ENCODE data around the gene RPS2. TPM values are rescaled to one million over a fixed set of nuclear protein-coding genes. Genes with fewer than 3 reads are reported as not detected.

RPS2 gene
- total RNA-seq, 4 donors from 2014 or later = 2,603 to 4,441 (median 3,196) TPM

DNA sequence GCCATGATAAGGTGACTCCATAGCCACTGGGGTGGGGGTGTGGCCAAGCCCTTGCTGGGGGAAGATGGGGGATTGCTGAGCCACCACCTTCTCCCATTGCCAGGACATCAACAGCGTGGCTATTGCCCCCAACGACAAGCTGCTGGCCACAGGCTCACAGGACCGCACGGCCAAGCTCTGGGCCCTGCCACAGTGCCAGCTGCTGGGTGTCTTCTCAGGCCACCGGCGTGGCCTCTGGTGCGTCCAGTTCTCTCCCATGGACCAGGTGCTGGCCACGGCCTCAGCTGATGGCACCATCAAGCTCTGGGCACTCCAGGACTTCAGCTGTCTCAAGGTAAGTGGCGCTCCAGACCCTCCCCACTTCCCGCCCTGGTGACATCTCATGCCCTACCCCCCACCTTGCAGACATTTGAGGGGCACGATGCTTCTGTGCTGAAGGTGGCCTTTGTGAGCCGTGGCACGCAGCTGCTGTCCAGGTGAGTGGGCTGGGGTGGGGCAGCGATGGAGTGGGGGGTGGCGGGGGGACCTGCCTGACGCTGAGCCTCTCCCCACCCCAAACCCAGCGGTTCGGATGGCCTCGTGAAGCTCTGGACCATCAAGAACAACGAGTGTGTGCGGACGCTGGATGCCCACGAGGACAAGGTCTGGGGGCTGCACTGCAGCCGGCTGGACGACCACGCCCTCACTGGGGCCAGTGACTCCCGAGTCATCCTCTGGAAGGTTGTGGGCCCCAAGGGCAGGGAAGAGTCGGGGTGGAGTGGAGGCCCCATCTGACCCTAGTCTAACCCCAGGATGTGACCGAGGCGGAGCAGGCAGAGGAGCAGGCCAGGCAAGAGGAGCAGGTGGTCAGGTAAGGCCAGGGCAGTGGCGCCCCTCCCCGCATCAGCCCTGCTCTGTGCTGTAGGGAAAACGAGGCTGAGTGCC, 12.6 kb upstream of the RPS2 start:
- 90 to 92% methylated on average over 28 to 33 of the region's 33 CpGs for WGBS, 2 donors
- intact Hi-C loops (cut with DNase I; ENCODE audit: low total_unique reads) = no loop called here
- H3K4me3 ChIP-seq (ENCODE audit: low read depth, poor library complexity, severe bottlenecking) = no peak overlapping the region
- no peak for DNase-seq (ENCODE audit: low spot score in 2 of 2)
- TF ChIP-seq, protein P1, sequence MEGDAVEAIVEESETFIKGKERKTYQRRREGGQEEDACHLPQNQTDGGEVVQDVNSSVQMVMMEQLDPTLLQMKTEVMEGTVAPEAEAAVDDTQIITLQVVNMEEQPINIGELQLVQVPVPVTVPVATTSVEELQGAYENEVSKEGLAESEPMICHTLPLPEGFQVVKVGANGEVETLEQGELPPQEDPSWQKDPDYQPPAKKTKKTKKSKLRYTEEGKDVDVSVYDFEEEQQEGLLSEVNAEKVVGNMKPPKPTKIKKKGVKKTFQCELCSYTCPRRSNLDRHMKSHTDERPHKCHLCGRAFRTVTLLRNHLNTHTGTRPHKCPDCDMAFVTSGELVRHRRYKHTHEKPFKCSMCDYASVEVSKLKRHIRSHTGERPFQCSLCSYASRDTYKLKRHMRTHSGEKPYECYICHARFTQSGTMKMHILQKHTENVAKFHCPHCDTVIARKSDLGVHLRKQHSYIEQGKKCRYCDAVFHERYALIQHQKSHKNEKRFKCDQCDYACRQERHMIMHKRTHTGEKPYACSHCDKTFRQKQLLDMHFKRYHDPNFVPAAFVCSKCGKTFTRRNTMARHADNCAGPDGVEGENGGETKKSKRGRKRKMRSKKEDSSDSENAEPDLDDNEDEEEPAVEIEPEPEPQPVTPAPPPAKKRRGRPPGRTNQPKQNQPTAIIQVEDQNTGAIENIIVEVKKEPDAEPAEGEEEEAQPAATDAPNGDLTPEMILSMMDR (IDR thresholded peaks at IDR 0.05) = no peak
- no peak for TF ChIP-seq POLR2A (IDR thresholded peaks at IDR 0.05)

DNA sequence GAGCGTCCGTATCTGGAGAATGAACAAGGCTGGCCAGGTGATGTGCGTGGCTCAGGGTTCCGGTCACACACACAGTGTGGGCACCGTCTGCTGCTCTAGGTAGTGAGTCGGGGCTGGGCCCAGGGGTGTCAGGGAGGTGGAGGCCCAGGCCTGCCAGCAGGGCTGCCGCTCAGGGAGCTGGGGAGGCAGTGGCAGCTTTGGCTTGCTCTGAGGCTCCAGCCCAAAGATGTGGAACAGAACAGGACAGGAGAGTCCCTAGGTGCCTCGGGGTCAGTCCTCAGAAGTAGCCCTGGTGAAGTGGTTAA, 11.5 kb upstream of the RPS2 start:
- WGBS, 2 donors = 92 to 95% methylated on average over 8 of the region's 8 CpGs
- no peak for TF ChIP-seq POLR2A (IDR thresholded peaks at IDR 0.05)
- TF ChIP-seq, protein P1 (IDR thresholded peaks at IDR 0.05) = no peak
- intact Hi-C loops (cut with DNase I; ENCODE audit: low total_unique reads) = no loop called here
- H3K4me3 ChIP-seq (ENCODE audit: low read depth, poor library complexity, severe bottlenecking) = no peak overlapping the region
- no peak for DNase-seq (ENCODE audit: low spot score in 2 of 2)

DNA sequence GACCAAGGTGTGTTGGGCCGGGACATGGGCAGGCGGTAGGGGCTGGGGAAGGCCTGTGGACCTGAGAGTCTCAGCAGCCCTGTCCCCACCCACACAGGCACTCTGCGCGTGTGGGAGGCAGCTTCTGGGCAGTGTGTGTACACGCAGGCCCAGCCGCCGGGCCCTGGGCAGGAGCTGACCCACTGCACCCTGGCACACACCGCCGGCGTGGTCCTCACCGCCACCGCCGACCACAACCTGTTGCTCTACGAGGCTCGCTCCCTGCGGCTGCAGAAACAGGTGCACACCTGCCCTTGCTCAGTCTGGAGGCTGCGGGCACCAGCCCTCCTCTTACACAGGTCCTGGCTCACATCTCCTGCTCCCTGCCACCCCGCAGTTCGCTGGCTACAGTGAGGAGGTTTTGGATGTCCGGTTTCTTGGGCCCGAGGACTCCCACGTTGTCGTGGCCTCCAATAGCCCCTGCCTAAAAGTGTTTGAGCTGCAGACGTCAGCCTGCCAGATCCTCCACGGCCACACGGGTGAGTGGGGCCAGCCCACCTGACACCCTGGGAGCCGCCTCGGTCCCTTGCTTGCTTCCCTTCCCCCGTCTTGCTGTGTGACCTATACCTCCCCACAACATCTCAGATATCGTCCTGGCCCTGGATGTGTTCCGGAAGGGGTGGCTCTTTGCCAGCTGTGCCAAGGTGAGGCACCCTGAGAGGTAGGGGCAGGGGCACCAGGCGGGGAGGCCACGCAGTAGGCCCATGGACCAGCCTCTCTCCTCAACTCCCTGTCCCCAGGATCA, 11.0 kb upstream of the RPS2 start:
- TF ChIP-seq, protein P1 (IDR thresholded peaks at IDR 0.05) = no peak
- no peak for TF ChIP-seq POLR2A (IDR thresholded peaks at IDR 0.05)
- DNase-seq (ENCODE audit: low spot score in 2 of 2) = no peak
- intact Hi-C loops (cut with DNase I; ENCODE audit: low total_unique reads) = no loop called here
- no peak overlapping the region for H3K4me3 ChIP-seq (ENCODE audit: low read depth, poor library complexity, severe bottlenecking)
- 90 to 94% methylated on average over 25 to 32 of the region's 33 CpGs for WGBS, 2 donors

DNA sequence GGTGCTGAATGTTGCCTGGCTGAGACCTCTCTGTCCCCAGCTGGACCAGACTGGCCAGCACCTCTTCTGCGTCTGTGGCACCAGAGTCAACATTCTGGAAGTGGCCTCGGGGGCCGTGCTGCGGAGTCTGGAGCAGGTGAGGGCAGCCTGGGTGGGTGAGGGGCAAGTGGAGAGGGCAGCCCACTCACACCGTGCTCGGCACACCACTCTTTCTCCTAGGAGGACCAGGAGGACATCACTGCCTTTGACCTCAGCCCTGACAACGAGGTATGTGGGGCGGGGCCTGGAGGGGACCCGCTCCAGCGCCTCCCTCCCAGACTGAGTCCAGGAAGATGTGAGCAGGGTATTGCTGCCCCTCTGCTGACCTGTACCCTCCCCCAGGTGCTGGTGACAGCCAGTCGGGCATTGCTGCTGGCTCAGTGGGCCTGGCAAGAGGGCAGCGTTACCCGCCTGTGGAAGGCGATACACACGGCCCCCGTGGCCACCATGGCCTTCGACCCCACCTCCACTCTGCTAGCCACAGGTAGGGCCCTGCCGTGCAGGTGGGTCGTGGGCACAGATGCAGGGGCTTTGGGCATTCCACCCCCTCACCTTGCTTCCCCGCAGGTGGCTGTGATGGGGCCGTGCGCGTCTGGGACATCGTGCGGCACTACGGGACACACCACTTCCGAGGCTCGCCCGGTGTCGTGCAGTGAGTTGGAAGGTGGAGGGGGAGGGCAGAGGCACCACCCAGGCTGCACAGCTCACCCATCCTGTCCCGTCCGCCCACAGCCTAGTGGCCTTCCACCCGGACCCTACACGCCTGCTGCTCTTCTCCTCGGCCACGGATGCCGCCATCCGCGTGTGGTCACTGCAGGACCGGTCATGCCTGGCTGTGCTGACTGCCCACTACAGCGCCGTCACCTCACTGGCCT, 9.8 kb upstream of the RPS2 start:
- intact Hi-C loops (cut with DNase I; ENCODE audit: low total_unique reads) = no loop called here
- WGBS, 2 donors = 90 to 94% methylated on average over 31 to 39 of the region's 42 CpGs
- no peak overlapping the region for H3K4me3 ChIP-seq (ENCODE audit: low read depth, poor library complexity, severe bottlenecking)
- TF ChIP-seq, protein P1 (IDR thresholded peaks at IDR 0.05) = no peak
- TF ChIP-seq POLR2A (IDR thresholded peaks at IDR 0.05) = no peak
- DNase-seq (ENCODE audit: low spot score in 2 of 2) = no peak

DNA sequence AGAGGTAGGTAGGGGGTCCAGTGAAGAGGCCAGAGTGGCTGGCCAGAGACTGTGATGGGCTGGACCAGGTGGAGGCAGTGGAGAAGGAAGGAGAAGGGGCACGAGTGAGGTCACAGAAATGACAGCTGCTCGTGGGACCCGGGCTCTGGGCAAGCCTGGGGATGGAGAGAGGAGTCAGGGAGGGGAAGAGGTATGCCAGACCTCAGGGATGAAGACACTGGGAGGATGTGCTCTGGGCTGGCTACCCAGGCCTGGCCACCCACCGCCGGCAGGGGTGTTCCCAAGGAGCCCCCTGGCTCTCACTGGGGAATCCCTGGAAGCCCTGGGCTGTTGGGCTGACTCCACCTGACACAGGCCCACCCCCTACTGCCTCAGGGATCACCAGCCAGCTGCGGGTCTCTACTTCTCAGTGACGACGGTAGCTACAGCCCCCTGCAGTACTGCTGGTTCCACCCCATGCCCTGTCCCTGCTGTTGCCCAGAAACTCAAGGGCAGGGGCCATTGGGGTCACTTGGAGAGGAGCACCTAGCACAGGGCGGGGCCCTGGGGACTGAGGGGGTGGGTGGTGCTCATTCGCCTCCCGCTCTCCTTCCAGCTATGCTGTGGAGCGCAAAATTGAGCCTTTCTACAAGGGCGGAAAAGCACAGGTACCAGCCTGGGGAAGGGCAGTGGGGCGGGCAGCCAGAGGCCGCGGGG, 9.0 kb upstream of the RPS2 start:
- TF ChIP-seq POLR2A (IDR thresholded peaks at IDR 0.05) = no peak
- intact Hi-C loops (cut with DNase I; ENCODE audit: low total_unique reads) = no loop called here
- 85 to 88% methylated on average over 16 of the region's 16 CpGs for WGBS, 2 donors
- no peak for DNase-seq (ENCODE audit: low spot score in 2 of 2)
- H3K4me3 ChIP-seq (ENCODE audit: low read depth, poor library complexity, severe bottlenecking) = no peak overlapping the region

Data from lower leg skin (tissue), 4 donors.